Left renal cortex interstitium (tissue), 4 donors: ENCODE results near the gene PHACTR3. TPM values are rescaled to one million over a fixed set of nuclear protein-coding genes. Genes with fewer than 3 reads are reported as not detected.

Experiments used
- DNase-seq, 4 donors: peaks; one replicate each; pipeline ENCODE4 v3.0.0-alpha.2; 2013; ENCODE audit warnings: low read depth in 4 of 4, low spot score in 2 of 4, missing footprints in 1 of 4
- polyA plus RNA-seq, 4 donors: library from polyadenylated mRNA; unstranded; fragments of 120-200 nt; gene quantifications; one replicate each; pipeline ENCODE4 v1.2.1, GENCODE V29; 2013; ENCODE audit not compliant: insufficient read length in 4 of 4

PHACTR3 gene
- polyA plus RNA-seq, 4 donors = 10.5 to 13.7 (median 12.2) TPM

DNA sequence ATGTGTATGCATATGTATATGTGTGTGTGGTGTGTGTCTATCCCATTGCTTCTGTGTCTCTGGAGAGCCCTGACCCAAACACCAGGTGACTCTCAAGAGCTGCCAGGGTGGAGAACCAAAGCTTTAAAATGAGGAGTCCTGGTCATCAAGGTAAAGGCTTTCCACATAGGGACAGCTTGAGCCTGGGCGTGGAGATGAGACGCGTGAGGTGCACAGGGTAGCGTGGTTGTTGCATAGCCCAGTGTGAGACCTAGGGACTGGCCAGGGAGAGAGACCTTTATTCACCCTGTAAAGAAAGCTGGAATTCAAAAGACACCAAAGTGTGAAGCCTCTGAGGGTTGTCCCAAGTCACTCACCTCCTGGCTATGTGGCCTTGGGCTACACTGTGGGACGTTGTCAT is 180.0 kb downstream of the PHACTR3 start:
- no peak for DNase-seq

DNA sequence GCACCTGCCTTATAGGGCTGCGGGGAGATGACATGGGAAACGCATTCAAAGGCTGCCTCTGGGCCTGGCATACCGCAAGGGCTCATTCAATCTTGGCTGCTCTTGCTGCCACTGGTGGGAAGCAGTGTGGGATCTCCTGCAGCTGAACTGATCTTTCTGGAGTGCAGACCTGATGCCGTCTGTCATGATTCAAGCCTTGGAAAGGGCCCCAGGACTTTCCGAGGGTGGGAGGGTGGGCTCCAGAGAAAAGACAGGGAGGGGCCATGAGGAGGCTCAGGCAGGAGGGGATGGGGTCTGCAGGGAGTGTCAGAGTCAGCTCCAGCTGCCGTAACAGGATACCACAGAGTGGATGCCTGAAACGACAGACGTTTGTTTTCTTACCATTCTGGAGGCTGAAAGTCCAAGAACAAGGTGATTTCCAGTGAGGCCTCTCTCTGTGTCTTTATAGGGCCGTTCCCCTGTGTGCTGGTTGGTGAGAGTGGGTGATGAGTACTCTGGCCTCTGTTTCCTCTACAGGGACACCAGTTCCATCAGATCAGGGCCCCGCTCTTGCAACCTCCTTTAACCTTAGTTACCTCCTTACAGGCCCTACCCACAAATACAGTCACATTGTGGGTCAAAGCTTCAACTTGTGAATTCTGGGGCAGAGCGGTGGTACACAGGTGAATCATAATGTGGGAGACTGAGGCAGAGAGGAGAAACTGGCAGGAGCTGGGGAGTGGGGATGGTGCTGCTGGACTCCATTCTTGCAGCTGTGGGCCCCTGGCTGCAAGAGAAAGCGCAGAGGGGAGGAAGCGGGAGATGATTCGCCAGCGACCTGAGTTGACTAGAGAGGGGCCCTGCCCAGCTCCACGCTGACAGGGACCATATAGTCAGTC is 180.7 kb downstream of the PHACTR3 start:
- DNase-seq = no peak

DNA sequence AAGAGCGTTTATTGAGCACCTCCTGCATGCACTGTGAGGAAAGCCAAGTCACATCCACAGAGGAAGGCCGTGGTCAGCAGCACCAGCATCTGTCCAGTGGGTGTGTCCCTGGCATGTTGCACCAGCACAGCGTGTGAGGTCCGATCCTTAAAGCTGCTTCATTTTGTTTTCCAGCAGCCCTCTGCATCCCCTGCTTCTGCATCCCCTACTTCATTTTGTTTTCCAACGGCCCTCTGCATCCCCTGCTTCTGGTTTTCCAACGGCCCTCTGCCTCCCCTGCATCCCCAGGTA is 181.3 kb downstream of the PHACTR3 start:
- no peak for DNase-seq

DNA sequence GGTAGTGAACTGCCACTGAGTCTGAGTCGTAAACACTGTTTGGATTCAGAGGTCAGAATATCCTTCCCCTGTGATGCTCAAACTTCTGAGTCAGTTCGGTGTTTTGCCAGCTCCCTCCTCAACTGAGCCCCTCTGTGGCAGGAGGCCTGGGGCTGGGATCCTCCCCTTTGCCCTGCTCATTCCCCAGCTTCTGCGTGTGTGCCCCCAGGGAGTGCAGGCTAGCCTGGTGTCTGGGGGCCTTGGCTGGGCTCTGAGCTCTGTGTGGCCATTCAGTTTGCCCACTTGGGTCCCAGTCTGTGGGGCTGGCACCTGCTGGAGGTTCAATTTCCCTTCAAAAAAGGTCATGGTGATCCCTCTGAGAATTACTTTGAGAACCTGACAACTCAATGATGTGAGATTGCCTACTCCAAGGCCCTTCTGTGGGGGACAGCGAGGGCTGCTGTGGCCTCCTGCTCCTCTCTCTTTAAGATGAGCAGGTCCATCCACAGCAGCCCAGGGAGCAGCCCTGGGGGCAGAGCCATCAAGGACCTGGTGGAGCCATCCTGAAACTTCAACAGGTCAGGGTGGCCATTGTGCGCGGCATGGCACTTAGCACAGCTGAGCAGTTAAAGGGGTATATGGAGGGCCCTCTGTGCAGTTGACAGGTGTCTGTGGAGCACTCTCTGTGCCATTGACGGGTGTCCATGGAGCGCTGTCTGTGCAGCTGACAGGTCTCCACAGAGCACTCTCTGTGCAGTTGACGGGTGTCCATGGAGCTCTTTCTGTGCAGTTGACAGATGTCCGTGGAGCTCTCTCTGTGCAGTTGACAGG is 181.9 kb downstream of the PHACTR3 start:
- no peak for DNase-seq

DNA sequence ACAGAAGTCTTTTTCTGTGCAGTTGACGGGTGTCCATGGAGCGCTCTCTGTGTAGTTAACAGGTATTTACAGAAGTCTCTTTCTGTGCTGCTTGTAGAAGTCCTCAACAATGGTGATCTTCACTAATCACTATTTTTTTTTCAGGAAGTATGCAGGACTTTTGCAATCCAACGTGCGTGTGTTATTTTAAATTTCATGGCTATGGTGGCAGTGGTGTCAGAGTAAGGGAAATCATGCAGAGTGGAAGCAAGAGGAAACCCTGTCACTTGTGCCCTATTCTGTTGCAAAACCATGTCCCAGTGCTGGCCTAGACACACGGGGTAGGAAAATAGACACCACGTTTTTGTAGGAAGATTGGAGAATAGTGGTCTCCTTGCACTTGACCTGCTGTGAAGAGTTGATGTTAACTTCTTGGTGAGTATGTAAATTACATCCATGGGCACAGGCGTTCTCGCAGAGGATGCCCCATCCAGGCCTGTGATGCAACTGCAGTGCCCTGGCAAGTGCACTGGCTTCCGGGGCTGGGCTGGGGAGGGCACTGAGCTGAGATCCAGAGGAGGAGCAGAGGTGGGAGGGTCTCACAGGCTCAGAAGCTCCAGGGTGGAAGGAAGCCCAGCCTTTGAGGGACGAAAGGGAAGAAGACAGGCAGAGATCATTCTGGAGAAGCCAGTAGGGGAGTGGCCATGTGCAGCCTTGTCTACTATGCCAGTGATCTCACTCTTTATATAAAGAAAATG is 182.6 kb downstream of the PHACTR3 start:
- no peak for DNase-seq

DNA sequence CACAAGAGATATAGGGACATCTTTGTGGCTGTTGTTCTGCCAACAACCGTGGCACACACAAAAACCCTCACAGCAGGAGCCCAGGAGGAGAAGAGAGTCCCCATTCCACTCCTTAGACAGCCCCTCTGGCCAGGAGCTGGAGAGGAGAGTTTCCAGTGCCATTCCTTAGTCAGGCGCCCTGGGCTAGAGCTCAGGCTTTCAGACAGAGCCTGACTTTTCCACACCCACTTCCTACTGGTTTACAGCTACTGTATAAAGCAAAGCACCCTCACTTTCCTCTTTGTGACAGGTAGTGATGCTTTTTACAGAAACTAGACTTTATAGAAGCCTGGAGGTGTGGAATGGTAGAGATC is 183.2 kb downstream of the PHACTR3 start:
- DNase-seq = no peak

DNA sequence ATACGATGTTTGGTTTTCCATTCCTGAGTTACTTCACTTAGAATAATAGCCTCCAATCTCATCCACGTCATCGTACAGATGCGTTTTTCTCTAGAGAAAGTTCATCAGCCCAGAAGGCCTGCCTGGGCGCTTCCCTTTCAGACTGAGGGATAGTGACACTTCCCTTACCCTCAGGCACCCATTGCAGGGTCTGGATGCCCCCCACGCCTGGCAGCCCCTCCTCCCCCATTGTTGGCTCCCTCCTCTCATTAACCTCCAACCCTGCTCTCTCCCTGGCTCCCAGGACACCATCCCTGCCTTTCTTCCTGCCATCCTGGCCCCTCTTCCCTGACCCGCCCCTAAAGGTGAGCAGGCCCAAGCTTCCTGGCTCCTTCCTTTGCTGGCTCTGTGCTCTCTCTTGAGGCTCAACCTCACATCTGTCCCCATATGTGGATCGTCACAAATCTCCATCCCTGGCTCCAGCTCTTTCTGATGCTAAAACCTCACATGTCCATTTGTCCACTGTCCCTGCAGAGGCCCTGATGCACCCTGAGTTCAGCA is 183.9 kb downstream of the PHACTR3 start:
- no peak for DNase-seq

DNA sequence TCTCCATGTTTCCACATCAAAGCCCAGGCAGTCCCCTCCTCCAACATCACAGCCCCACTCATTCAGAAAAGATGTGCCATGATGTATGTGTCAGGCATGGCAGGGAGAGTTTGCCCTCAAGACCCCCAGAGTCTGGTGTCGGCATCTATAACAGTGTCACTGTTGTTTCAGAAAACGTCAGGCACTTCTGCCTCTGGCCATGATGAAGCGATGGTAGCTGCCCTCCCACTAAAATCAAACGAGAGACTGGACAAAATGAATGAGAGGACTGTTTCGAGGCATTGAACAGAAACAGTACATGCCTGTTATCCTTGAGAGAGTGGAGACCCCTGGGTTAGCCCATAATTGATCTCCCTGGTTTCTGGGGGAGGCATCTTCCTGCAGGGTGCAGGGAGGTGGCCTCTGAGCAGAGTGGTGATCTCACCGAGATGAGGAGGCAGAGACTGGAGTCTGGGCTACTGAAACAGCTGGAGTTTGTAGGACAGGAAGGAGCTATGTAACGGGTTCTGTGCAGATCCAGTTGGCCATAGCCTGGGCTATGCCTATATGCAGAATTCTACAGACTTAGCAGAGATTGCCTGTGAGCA is 184.6 kb downstream of the PHACTR3 start:
- DNase-seq = no peak

DNA sequence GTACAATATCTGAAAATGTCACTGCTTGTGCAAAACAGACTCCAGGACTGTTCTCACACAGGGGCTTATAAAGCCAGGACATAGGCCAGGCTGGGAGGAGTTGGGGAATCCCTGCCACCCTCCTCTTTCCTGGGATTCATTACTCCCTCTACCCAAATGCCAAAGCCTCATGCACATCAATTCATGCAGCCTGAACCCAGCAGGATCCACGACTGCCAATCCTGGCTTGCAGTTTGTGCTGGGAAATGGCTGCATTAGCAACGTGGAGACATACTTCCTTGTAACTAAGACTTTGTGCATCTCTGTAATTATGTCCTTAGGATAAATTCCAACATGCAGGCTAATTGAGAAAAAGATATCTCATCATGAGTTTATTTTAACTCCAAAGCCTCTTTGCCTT is 185.3 kb downstream of the PHACTR3 start:
- DNase-seq = no peak

DNA sequence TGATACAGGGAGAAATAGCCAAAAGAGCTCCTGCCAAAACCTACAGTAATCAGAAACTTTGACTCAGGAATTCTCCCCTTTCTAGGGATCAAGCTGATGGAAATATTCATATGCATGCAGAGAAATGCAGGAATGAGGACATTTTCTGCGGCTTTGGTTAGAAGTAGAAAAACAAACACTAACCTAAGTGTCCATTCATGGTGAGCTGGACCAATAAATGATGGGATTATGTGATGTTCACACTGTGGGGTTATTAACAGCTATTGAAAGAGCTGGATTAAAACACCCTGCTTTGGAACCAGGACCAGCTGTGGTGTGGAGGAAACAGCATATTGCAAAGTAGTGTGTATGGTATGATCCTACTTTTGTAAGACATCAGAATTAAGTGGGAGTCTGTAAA is 186.0 kb downstream of the PHACTR3 start:
- DNase-seq = no peak

DNA sequence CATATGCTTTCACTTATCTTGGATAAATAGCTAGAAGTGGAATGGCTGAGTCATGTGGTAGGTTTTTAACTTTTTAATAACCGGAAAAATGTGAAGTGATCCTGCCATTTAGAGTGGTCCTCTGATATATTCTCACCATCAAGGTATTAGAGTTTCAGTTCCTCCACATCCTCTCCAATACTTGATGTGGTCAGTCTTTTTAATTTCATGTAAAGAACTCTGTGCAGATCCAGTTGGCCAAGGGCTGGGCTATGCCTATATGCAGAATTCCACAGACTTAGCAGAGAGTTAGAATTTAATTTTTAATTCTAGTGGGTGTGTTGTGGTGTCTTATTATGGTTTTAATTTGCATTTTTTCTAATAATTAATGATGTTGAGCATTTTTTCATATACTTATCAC is 188.0 kb downstream of the PHACTR3 start:
- no peak for DNase-seq

DNA sequence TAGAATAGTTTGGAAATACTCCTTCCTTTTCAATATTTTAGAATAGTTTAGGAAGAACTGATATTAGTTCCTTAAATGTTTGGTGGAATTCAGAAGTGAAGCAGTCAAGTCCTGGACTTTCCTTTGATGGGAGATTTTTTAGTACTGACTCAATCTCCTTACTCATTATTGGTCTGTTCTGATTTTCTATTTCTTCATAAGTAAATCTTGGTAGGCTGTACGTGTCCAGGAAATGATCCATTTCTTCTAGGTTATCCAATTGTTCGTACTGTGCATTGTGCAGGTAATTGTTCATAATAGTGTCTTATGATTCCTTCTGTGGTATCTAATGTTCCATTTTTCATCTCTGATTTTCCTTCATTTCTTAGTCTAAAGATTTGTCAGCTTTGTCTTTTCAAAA is 190.2 kb downstream of the PHACTR3 start:
- no peak for DNase-seq

DNA sequence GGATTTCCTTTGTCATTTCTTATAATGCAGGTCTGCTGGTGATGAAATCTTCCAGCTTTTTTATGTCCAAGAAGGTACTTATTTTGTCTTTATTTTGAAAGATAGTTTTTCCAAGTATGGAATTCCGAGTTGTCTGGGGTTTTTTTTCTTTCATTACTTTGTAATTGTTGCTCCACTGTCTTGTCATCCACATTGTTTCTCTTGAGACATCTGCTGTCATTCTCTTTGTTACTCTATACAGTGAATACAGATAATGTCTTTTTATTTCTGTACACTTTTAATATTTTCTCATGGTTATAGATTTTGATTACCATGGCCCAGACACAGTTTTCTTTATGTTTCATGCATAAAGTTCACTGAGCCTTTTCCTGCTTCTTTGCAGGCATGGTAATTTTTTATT is 196.0 kb downstream of the PHACTR3 start:
- DNase-seq = no peak

DNA sequence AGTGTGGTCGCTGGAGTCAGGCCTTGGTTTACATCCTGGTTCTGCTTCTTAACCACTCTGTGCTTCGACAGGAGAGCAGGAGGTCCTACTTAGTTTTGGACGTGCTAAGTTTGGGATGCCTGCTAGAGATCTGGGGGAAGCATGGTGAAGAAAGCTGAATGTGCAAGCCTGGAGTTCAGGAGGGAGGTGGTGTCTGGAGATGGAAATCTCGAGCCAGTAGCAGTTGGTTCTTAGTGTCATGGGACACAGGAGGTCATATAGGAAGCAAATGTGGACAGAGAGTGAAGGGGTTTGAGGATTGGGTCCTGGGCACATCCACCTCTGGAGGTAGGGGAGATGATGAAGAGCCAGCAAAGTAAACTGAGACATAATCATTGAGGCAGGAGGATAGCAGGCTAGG is 197.7 kb downstream of the PHACTR3 start:
- DNase-seq = no peak

DNA sequence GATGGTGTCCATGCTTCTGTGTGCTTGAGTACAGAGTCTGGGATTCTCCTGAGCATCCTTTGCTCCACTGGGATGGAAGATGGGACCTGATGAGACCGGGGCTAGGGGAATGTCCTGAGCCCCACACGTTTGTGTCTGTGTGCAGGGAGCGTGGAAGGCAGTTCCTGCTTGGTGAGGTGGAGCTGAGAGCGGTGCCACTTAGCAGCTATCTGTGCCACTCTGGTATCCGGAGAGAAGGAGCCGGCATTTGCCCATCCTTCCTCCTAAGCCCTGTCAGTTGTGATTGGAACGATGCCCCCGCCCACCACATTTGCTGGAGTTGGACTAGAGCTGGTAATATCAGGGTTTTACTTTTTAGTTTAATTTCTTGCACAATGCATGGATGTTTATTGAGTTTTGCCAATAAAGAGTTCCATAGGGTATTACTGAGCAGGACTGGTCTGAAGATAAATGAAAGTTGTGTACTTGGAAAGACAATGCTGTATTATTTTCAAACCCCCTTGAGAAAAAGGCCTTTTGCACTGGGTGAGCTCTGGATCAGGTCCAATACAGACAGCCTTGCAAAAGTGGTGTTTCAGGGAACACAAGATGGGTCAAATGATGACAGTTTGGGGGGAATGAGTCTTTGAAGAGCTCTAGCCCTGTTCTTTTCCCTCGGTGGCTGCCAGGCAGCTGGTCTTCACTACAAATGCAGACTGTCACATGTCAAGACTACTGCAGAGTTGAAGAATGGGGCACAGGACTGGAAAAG is 198.3 kb downstream of the PHACTR3 start:
- no peak for DNase-seq

DNA sequence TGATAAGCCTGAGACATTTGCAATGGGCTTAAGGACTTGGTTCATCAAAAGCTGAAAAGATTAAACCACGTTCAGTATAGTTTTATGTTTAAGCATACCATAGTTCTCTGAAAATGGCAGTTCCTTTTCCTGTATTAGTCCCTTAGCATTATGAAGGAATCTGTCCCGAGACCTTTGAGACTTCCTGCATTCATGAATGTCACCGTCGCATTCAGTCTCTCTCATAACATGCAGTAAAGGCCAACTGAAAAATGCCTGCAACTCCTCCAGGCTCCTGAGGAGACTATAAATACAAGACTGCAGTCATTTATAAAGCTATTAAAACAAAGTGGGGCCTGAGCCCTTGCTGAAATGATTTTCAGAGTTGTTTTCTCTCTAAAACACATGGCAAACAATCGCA is 200.0 kb downstream of the PHACTR3 start:
- no peak for DNase-seq

DNA sequence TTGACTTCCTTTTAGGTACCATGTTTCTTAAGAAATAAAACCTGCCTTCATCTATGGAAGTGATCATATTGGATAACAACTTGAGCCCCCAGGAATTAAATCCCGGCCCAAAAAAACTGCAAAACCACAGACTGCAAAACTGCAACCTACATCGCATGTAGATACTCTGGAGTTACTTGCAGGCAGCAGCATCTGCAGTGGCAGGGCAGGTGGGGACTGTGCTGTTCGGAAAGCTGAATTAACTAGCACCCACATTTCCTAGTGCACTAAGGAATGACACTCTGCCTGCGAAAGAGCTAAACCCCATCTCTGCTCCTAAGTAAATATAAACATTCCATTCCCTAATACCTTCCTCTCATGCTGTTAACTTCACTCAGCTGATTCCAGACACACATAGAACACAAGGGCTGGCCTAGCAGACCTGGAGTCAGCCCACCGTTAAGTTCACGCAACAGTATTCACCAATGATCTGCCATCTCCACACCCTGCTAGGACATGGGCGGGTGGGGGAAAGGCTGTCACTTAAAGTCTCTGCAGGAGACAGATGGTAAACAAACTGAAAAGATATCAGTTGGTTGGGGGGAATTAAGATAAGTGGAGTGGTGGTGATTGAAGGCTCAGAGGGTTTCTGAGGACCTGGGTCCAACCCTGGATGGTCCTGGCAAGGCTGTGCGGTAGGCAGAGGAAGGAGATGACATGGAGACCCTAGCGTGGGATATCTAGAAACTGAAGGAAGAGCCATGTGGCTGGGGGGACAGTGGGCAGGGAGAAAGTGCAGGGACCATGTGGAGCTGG is 200.7 kb downstream of the PHACTR3 start:
- no peak for DNase-seq

DNA sequence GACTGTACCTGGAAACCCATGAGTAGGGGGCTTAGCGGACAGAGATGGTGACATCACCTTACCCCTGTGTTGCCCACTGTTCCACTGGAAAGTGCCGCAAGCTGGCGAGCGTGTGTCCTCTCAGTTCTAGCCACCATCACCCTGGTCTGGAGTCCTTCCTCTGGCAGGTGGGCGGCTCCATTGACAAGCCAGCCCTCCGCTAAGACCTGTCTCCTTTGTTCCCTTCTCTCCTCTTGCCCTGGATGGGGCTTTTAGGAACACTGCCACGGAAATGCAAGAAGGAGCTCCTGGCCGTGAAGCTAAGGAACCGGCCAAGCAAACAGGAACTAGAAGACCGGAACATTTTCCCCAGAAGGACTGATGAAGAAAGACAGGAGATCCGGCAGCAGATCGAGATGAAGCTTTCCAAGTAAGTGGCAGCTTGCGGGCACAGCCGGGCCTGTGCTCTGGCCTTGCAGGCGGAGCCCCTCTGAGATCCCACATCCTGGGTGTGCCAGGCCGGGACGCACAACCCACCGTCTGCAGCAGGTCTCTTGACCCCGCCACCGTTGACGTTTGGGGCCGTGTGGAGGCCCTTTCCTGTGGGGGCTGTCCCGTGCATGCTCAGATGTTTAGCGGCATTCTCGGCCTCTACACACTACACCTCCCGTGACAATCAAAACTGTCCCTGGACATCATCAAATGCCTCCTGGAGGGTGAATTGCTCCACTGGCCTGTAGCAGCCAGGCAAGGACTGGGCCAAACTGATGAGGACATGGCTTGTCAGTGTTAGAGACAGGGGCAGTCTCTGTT is 201.6 kb downstream of the PHACTR3 start:
- DNase-seq = no peak

DNA sequence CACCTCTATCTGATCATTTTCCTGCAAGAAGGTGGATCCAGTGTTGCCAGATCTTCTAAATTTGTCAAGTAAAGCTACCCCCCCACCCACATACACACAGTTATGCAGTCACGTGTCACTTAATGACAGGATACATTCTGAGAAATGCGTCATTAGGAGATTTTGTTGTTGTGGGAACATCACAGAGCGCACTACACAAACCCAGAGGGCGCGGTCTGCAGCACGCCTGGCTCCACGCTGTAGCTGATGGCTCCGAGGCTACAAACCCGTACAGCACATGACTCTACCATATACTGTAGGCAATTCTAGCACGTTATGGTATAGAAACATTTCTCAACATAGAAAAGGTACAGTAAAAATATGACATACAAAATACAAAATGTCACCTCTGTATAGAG is 202.2 kb downstream of the PHACTR3 start:
- no peak for DNase-seq
